GM12864 (cell line): ENCODE results near the gene PIK3R6.

Experiments
- DNase-seq: peaks from one replicate; pipeline ENCODE4 v3.0.0-alpha.2; 2011; ENCODE audit warnings: low read depth
- H3K4me3 ChIP-seq: 2 replicates; pipeline ENCODE4 v1.5.1; 2011; ENCODE audit warnings: mild to moderate bottlenecking, low read depth, low read length, control low read depth
- TF ChIP-seq, protein P1 (sequence below): IDR thresholded peaks from 2 replicates; pipeline ENCODE4 v1.5.1; 2011; ENCODE audit warnings: low read depth, mild to moderate bottlenecking, moderate library complexity, low read length, control low read depth, inconsistent platforms; ENCODE audit errors: missing control alignments

PIK3R6 gene

DNA sequence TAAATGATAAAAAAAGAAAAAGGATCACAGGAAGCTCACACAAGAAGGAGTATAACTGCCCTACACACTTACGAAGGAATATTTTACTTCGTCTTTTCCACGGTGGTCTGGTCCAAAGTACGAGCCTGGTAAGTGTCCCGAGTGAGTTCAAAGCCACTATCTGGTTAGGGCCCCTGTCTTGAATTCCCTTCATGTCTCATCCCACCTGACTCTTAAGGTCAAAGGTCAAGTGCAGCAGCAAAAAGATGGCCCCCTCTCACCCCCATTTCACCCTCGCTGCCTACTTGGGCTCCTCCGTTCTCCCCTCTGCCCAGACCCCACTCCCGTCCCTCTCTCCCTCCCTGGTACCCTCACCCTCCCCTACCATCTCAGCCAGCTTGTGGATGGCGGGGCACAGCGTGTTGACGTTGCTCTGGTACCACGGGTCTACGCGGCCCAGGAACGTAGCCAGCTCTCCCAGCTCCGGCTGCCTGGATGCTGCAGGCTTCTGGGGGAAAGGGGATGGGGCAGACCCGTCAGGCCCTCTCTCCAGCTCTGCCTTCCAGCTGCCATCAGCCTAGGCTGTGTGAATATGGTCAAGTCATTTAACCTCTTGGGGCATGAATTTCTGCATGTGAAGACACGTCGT lies 40.6 kb downstream of the PIK3R6 start:
- no peak overlapping the region for H3K4me3 ChIP-seq
- DNase-seq = no peak
- TF ChIP-seq, protein P1, sequence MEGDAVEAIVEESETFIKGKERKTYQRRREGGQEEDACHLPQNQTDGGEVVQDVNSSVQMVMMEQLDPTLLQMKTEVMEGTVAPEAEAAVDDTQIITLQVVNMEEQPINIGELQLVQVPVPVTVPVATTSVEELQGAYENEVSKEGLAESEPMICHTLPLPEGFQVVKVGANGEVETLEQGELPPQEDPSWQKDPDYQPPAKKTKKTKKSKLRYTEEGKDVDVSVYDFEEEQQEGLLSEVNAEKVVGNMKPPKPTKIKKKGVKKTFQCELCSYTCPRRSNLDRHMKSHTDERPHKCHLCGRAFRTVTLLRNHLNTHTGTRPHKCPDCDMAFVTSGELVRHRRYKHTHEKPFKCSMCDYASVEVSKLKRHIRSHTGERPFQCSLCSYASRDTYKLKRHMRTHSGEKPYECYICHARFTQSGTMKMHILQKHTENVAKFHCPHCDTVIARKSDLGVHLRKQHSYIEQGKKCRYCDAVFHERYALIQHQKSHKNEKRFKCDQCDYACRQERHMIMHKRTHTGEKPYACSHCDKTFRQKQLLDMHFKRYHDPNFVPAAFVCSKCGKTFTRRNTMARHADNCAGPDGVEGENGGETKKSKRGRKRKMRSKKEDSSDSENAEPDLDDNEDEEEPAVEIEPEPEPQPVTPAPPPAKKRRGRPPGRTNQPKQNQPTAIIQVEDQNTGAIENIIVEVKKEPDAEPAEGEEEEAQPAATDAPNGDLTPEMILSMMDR = no peak

DNA sequence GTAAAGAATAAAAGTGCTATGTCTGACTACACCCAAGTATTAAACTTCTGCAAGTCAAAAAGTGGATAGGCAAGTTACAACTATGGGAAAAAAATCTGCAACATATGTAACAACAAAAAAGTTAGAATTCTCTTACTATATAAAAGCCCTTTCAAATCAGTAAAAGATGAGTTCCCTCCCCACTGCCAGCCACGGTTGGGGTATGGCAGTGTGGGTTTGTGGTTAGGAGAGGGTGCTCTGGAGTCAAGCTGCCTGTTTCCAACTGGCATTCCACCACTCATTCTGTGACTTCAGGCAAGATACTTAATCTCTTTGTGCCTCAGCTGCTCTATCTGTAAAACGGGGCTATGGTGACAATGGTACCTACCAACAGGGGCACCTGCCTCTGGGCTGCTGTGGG lies 41.7 kb downstream of the PIK3R6 start:
- TF ChIP-seq, protein P1 = no peak
- DNase-seq = no peak
- no peak overlapping the region for H3K4me3 ChIP-seq

GRCh38 chr17:8823279-8823678 lies 44.2 kb downstream of the PIK3R6 start:
- no peak for DNase-seq
- no peak overlapping the region for H3K4me3 ChIP-seq
- TF ChIP-seq, protein P1 = no peak

- no peak overlapping the region for H3K4me3 ChIP-seq
- TF ChIP-seq, protein P1 = no peak
- no peak for DNase-seq
Measured at GRCh38 chr17:8822401-8823035, 45.0 kb downstream of the PIK3R6 start.

- TF ChIP-seq, protein P1 = no peak
- no peak overlapping the region for H3K4me3 ChIP-seq
- DNase-seq = no peak
Measured at GRCh38 chr17:8821446-8822105, 45.9 kb downstream of the PIK3R6 start.

DNA sequence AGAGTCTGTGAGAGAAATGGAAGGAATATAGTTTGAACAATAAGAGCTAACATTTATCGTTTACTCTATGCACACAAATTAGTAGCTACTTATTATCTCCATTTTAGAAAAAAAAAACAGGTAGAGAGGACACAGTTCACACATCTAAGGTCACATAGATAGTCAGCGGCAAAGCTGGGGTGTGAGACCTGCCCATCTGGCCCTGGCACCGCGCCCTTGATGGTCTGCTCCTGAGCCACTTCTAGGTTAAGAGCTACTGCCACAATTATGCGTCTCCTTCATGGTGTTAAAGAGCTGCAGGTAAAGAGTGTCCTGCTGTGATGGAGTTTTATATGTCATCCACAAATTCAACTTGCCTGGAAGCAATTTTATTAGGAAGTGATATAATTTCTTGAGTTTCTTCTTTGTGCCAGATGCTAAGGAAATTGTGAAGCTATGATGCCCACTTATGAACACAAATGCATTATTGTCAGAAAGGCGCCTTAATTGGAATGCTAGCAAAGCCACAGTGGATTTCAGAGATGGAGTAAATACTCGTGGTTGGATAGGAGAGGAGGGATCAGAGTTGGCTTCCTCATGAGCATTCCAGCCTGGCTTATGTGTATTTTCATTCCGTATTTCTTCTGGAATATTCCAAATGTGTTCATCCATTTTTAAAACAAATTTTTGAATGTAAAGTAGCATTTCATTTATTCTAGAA lies 47.0 kb downstream of the PIK3R6 start:
- DNase-seq = no peak
- TF ChIP-seq, protein P1 = no peak
- no peak overlapping the region for H3K4me3 ChIP-seq
